ENCODE results near the gene TLR1.
"Not testable (repeated sequence)": the region's sequence is repeated elsewhere in the genome, so short reads cannot be mapped to it uniquely, and the experiment has no call there.

The TLR1 gene

DNA sequence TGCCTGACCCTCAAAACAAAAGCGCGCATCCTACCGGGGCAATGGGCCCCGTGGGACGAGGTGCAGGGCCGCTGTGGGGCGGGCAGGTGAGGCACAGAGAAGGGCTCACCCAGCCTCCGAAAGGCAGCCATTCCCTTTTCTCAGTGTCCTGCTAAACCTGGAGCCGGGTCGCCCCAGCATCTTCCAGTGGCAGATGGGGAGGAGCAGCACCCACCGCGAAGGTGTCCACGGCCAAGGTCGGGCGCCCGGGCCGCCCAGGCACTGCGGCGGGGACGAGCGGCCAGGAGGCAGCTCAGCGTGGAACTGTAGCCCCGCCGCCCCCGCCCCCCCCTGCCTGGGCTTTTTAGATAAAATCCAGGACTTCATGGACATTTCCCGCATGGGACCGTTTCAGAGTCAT lies 19.2 kb upstream of the TLR1 start:
- Histone ChIP-seq H3K4me1 (ENCODE audit: control insufficient read depth, insufficient read depth, low read length) (no peaks in the 10 kb centered on the region), H3K4me3 (ENCODE audit: insufficient read depth, low read depth, low read length) (no peak overlapping the region), H3K36me3 (ENCODE audit: control insufficient read depth, insufficient read depth, low read length) (no peaks in the 10 kb centered on the region), H3K27me3 (ENCODE audit: control insufficient read depth, insufficient read depth, low read length, poor library complexity, severe bottlenecking) (no peaks in the 10 kb centered on the region), H3K9me3 (ENCODE audit: control insufficient read depth, low read length) (no peaks in the 10 kb centered on the region), H3K27ac (ENCODE audit: insufficient read depth, low read depth, low read length, poor library complexity, severe bottlenecking) (no peak overlapping the region)
- 95% methylated on average over 27 of the region's 27 CpGs for WGBS, 2 experiments

DNA sequence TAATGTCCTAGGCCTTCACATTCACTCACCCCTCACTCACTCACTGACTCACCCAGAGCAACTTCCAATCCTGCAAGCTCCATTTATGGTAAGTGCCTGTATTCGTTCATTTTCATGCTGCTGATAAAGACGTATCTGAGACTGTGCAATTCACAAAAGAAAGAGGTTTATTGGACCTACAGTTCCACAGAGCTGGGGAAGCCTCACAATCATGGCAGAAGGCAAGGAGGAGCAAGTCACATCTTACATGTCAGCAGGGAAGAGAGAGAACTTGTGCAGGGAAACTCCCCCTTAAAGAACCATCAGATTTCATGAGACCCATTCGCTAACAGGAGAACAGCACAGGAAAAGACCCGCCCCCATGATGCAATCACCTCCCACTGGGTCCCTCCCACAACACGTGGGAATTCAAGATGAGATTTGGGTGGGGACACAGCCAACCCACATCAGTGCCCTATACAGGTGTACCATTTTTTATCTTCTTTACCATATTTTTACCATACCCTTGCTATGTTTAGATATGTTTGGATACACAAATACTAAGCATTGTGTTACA lies 18.2 kb upstream of the TLR1 start:
- no peaks in the 10 kb centered on the region for H3K36me3 ChIP-seq (ENCODE audit: control insufficient read depth, insufficient read depth, low read length)
- no peaks in the 10 kb centered on the region for H3K9me3 ChIP-seq (ENCODE audit: control insufficient read depth, low read length)
- no peaks in the 10 kb centered on the region for H3K4me1 ChIP-seq (ENCODE audit: control insufficient read depth, insufficient read depth, low read length)
- 89 to 94% methylated on average over 5 of the region's 5 CpGs for WGBS, 2 experiments
- no peak overlapping the region for H3K4me3 ChIP-seq (ENCODE audit: insufficient read depth, low read depth, low read length)
- no peaks in the 10 kb centered on the region for H3K27me3 ChIP-seq (ENCODE audit: control insufficient read depth, insufficient read depth, low read length, poor library complexity, severe bottlenecking)
- no peak overlapping the region for H3K27ac ChIP-seq (ENCODE audit: insufficient read depth, low read depth, low read length, poor library complexity, severe bottlenecking)

DNA sequence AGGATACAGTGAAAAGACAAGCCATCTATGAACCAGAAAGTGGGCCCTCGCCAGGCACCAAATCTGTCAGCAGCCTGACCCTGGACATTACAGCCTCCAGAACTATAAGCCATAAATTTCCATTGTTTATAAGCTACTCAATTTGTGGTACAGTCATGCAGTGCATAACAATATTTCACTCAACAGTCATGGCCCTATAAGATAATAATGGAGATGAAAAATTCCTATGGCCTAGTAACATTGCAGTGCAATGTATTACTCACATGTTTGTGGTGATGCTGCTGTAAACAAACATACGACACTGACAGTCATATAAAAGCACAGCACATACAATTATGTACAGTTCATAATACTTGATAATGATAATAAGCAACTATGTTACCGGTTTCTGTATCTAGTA lies 17.1 kb upstream of the TLR1 start:
- no peak overlapping the region for H3K27ac ChIP-seq (ENCODE audit: insufficient read depth, low read depth, low read length, poor library complexity, severe bottlenecking)
- no peaks in the 10 kb centered on the region for H3K9me3 ChIP-seq (ENCODE audit: control insufficient read depth, low read length)
- H3K4me1 ChIP-seq (ENCODE audit: control insufficient read depth, insufficient read depth, low read length) = no peaks in the 10 kb centered on the region
- H3K36me3 ChIP-seq (ENCODE audit: control insufficient read depth, insufficient read depth, low read length) = no peaks in the 10 kb centered on the region
- no peak overlapping the region for H3K4me3 ChIP-seq (ENCODE audit: insufficient read depth, low read depth, low read length)
- WGBS, 2 experiments = 92 to 100% methylated on average over 1 to 2 of the region's 3 CpGs
- H3K27me3 ChIP-seq (ENCODE audit: control insufficient read depth, insufficient read depth, low read length, poor library complexity, severe bottlenecking) = no peaks in the 10 kb centered on the region

DNA sequence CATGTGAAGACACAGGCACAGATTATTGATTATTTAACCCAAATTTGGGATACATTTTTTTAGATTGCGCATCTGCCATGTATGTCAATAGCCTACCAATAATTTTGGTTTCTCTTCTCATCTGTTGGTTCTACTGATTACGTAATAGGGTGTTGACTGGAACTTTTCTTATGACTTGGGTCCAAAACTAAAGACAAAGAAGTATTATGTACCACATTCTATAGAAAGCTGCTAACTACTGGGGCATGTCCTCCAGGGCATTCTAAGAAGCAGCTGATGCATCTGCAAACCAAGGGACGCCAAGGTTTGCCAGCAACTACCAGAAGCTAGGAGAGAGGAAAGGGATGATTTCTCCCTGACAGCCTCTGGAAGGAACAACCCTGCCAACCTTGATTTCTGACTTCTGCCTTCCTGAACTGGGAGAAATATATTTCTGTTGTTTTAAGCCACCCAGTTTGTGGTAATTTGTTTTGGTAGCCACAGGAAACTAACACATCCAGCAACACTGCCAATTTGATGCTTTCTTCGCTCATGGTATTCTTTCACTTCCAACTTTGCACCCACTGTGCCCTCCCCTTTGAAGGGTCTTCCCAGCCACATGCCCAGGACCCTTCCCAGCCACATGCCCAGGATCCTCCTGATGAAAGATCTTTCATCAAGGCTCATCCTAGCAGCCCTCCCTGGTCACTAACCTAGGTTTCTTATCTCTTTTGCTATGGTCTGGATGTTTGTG lies 15.9 kb upstream of the TLR1 start:
- Histone ChIP-seq H3K27me3 (ENCODE audit: control insufficient read depth, insufficient read depth, low read length, poor library complexity, severe bottlenecking) (no peaks in the 10 kb centered on the region), H3K27ac (ENCODE audit: insufficient read depth, low read depth, low read length, poor library complexity, severe bottlenecking) (no peak overlapping the region), H3K9me3 (ENCODE audit: control insufficient read depth, low read length) (no peaks in the 10 kb centered on the region), H3K36me3 (ENCODE audit: control insufficient read depth, insufficient read depth, low read length) (no peaks in the 10 kb centered on the region), H3K4me1 (ENCODE audit: control insufficient read depth, insufficient read depth, low read length) (no peaks in the 10 kb centered on the region), H3K4me3 (ENCODE audit: insufficient read depth, low read depth, low read length) (no peak overlapping the region)
- WGBS, 2 experiments = 95 to 98% methylated on average over 3 to 4 of the region's 4 CpGs

DNA sequence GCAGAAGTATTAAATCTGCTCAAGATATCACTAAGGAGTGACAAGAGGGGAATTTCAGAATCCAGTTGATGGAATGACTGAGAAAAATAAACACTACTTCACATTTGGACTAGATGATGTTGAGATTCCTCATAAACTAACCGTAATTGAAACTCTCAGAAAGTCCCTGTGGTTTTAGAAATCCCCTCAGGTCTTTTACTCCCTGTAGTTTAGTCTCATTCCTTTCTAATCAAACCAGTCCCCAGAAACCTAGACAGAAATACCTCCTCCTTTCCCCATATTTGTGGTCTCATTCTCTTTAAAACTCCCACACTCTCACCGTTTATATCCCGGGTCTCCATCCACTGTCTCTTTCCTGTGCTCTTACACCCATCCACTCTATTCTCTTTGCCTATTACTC lies 15.0 kb upstream of the TLR1 start:
- no peaks in the 10 kb centered on the region for H3K36me3 ChIP-seq (ENCODE audit: control insufficient read depth, insufficient read depth, low read length)
- no peak overlapping the region for H3K27ac ChIP-seq (ENCODE audit: insufficient read depth, low read depth, low read length, poor library complexity, severe bottlenecking)
- 93 to 94% methylated on average over 3 of the region's 3 CpGs for WGBS, 2 experiments

DNA sequence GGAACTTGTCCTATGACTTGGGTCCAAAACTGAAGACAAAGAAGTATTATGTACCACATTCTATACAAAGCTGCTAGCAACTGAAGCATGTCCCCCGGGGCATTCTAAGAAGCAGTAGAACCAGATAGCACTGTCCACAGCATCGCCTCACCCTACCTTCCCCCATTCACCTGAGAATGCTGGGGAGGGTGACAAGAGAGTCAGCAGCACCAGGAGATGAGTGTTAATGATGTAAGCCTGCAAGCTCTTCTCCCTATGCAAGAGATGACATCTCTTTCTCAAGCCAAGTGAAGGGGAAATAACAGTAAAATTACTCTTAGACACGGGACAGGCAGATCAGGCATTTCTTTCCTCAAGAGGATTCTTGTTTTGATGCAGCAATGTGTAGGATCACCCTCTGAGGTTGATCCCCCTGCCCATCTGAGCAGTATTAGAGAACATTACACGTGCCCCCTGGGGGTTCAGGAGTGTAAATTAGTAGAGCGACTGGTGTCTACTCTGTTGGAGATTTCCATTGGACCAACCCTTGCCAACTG lies 13.9 kb upstream of the TLR1 start:
- Histone ChIP-seq H3K27me3 (ENCODE audit: control insufficient read depth, insufficient read depth, low read length, poor library complexity, severe bottlenecking) (no peaks in the 10 kb centered on the region), H3K9me3 (ENCODE audit: control insufficient read depth, low read length) (no peaks in the 10 kb centered on the region), H3K4me1 (ENCODE audit: control insufficient read depth, insufficient read depth, low read length) (no peaks in the 10 kb centered on the region), H3K4me3 (ENCODE audit: insufficient read depth, low read depth, low read length) (no peak overlapping the region), H3K27ac (ENCODE audit: insufficient read depth, low read depth, low read length, poor library complexity, severe bottlenecking) (no peak overlapping the region), H3K36me3 (ENCODE audit: control insufficient read depth, insufficient read depth, low read length) (no peaks in the 10 kb centered on the region)
- 88 to 95% methylated on average over 5 of the region's 5 CpGs for whole genome bisulfite sequencing, 2 experiments

More for the DNA sequence above, 15.0 kb upstream of the TLR1 start:
- Histone ChIP-seq H3K4me1 (ENCODE audit: control insufficient read depth, insufficient read depth, low read length) (no peaks in the 10 kb centered on the region), H3K27me3 (ENCODE audit: control insufficient read depth, insufficient read depth, low read length, poor library complexity, severe bottlenecking) (no peaks in the 10 kb centered on the region), H3K9me3 (ENCODE audit: control insufficient read depth, low read length) (no peaks in the 10 kb centered on the region), H3K4me3 (ENCODE audit: insufficient read depth, low read depth, low read length) (no peak overlapping the region)

DNA sequence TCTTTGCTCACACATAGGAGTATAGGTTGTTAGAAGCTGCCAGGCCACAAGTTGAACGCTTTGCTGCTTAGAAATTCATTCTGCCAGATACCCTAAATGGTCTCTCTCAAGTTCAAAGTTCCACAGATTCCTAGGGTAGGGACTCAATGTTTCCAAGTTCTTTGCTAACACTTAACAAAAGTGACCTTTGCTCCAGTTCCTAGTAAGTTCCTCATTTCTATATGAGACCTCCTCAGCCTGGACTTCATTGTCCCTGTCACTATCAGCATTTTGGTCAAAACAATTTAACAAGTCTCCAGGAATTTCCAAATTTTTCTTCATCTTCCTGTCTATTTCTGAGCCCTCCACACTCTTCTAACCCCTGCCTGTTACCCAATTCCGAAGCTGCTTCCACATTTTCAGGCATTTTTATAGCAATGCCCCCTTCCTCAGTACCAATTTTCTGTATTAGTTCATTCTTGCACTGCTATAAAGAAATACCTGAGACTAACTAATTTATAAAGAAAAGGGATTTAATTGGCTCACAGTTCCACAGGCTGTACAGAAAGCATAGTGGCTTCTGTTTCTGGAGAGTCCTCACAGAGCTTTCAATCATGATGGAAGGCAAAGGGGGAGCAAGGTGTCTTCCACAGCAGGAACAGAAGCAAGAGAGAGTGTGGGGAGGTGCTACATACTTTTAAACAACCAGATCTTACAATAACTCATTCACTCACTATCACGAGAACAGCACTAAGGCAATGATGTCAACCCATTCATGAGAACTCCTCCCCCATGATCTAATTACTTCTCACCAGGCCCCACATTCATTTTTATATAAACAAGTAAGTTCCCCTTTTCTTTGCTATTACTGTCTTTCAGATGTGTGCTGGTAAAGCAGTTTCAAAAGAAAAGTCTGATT lies 11.5 kb upstream of the TLR1 start:
- no peak overlapping the region for H3K27ac ChIP-seq (ENCODE audit: insufficient read depth, low read depth, low read length, poor library complexity, severe bottlenecking)
- H3K9me3 ChIP-seq (ENCODE audit: control insufficient read depth, low read length) = no peaks in the 10 kb centered on the region
- H3K4me1 ChIP-seq (ENCODE audit: control insufficient read depth, insufficient read depth, low read length) = no peaks in the 10 kb centered on the region
- H3K36me3 ChIP-seq (ENCODE audit: control insufficient read depth, insufficient read depth, low read length) = no peaks in the 10 kb centered on the region
- no peak overlapping the region for H3K4me3 ChIP-seq (ENCODE audit: insufficient read depth, low read depth, low read length)
- 79 to 89% methylated on average over 3 of the region's 3 CpGs for WGBS, 2 experiments
- no peaks in the 10 kb centered on the region for H3K27me3 ChIP-seq (ENCODE audit: control insufficient read depth, insufficient read depth, low read length, poor library complexity, severe bottlenecking)

DNA sequence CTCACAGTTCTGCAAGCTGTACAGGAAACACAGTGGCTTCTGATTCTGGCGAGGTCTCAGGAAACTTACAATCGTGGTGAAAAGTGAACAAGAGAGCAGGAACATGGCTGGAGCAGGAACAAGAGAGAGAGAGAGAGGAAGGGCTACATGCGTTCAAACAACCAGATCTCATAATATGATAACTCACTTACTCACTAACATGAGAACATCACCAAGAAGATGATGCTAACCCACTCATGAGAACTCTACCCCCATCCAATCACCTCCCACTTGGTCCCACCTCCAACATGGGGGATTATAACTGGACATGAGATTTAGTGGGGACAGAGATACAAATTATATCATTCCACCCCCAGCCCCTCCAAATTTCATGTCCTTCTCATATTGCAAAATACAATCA lies 9.8 kb upstream of the TLR1 start:
- WGBS, 2 experiments = 95% methylated on average over 2 to 3 of the region's 3 CpGs
- no peaks in the 10 kb centered on the region for H3K27me3 ChIP-seq (ENCODE audit: control insufficient read depth, insufficient read depth, low read length, poor library complexity, severe bottlenecking)
- no peak overlapping the region for H3K4me3 ChIP-seq (ENCODE audit: insufficient read depth, low read depth, low read length)
- H3K4me1 ChIP-seq (ENCODE audit: control insufficient read depth, insufficient read depth, low read length) = no peaks in the 10 kb centered on the region
- no peak overlapping the region for H3K27ac ChIP-seq (ENCODE audit: insufficient read depth, low read depth, low read length, poor library complexity, severe bottlenecking)
- H3K9me3 ChIP-seq (ENCODE audit: control insufficient read depth, low read length) = no peaks in the 10 kb centered on the region
- no peaks in the 10 kb centered on the region for H3K36me3 ChIP-seq (ENCODE audit: control insufficient read depth, insufficient read depth, low read length)

DNA sequence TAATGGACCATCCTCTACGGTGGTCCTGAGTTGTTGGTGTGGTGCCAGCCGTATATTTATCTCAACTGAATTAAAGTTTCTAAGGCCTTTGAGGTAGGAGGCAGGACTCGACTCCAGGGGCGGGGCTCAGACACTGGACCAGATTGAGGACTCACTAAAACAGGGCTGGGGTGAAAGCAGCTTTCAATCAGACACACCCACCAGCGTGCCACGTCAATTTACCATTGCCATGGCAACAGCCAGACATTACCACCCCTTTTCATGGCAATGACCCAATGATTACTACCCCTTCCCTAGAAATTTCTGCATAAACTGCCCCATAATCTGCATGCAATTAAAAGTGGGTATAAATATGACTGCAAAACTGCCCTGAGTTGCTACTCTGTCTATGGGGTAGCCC lies 6.7 kb upstream of the TLR1 start:
- Histone ChIP-seq H3K36me3 (ENCODE audit: control insufficient read depth, insufficient read depth, low read length) (no peaks in the 10 kb centered on the region), H3K27ac (ENCODE audit: insufficient read depth, low read depth, low read length, poor library complexity, severe bottlenecking) (no peak overlapping the region), H3K9me3 (ENCODE audit: control insufficient read depth, low read length) (no peaks in the 10 kb centered on the region), H3K4me1 (ENCODE audit: control insufficient read depth, insufficient read depth, low read length) (no peaks in the 10 kb centered on the region), H3K27me3 (ENCODE audit: control insufficient read depth, insufficient read depth, low read length, poor library complexity, severe bottlenecking) (no peaks in the 10 kb centered on the region), H3K4me3 (ENCODE audit: insufficient read depth, low read depth, low read length) (no peak overlapping the region)
- 91 to 95% methylated on average over 6 of the region's 6 CpGs for WGBS, 2 experiments

DNA sequence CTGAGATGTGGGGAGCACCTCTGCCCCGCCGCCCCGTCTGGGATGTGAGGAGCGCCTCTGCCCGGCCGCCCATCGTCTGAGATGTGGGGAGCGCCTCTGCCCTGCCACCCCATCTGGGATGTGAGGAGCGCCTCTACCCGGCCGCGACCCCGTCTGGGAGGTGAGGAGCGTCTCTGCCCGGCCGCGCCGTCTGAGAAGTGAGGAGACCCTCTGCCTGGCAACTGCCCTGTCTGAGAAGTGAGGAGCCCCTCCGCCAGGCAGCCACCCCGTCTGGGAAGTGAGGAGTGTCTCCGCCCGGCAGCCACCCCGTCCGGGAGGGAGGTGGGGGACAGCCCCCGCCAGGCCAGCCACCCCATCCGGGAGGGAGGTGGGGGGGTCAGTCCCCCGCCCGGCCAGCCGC lies 2.9 kb upstream of the TLR1 start:
- not testable (repeated sequence) for H3K27ac ChIP-seq (ENCODE audit: insufficient read depth, low read depth, low read length, poor library complexity, severe bottlenecking); H3K9me3 ChIP-seq (ENCODE audit: control insufficient read depth, low read length); H3K27me3 ChIP-seq (ENCODE audit: control insufficient read depth, insufficient read depth, low read length, poor library complexity, severe bottlenecking); H3K4me1 ChIP-seq (ENCODE audit: control insufficient read depth, insufficient read depth, low read length); H3K4me3 ChIP-seq (ENCODE audit: insufficient read depth, low read depth, low read length); H3K36me3 ChIP-seq (ENCODE audit: control insufficient read depth, insufficient read depth, low read length)
- 96 to 97% methylated on average over 29 of the region's 29 CpGs for WGBS, 2 experiments
